ENCODE data around the gene CCR2. TPM values are rescaled to one million over a fixed set of nuclear protein-coding genes. Genes with fewer than 3 reads are reported as not detected.

Gene CCR2
- polyA plus RNA-seq, 1 donor (not counting 4 experiments of a cell fraction or from before 2014, with no cell fraction given): 0.07 TPM

DNA sequence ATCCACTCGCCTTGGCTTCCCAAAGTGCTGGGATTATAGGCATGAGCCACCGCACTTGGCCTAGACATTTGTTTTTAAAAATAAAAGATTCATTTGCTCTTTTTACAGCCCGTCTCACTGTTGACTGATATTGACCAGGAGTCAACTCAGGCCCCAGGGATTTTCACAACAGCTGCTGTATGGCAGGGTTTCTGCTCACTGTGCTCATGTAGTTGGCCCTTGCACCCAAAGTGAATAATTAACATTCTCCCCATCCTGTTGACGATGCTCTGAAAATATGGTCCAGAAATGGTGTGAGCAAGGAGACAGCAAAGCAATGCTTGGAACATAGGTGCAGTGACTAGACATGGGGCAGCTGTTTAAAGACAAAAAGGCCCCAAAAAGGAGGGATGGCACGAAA is 13.9 kb downstream of the CCR2 start:
- H3K4me2 ChIP-seq (ENCODE audit: control insufficient read depth, extremely low read depth, insufficient read depth, low read depth, low read length): no peak overlapping the region
- H2AFZ ChIP-seq (ENCODE audit: control insufficient read depth, low read length): no peak overlapping the region
- no peak overlapping the region for H3K9ac ChIP-seq (ENCODE audit: control insufficient read depth, extremely low read depth, insufficient read depth, low read length)
- H3K9me1 ChIP-seq (ENCODE audit: control insufficient read depth, extremely low read depth, insufficient read depth, low read length): no peaks in the 10 kb centered on the region
- FAIRE-seq (no peak), DNase-seq (ENCODE audit: low read depth, low spot score) (no peak)
- H3K27me3 ChIP-seq (ENCODE audit: control insufficient read depth, extremely low read depth, insufficient read depth, low read length): no peaks in the 10 kb centered on the region
- H3K36me3 ChIP-seq (ENCODE audit: control insufficient read depth in 2 of 2, extremely low read depth in 1 of 2, insufficient read depth in 2 of 2, low read length in 2 of 2): no peaks in the 10 kb centered on the region
- no peak overlapping the region for H3K27ac ChIP-seq (ENCODE audit: control insufficient read depth, insufficient read depth, low read length)
- no peaks in the 10 kb centered on the region for H3K79me2 ChIP-seq (ENCODE audit: control insufficient read depth, insufficient read depth, low read length)
- H4K20me1 ChIP-seq (ENCODE audit: control insufficient read depth, extremely low read depth, insufficient read depth, low read length): no peaks in the 10 kb centered on the region
- TF ChIP-seq EZH2 (IDR thresholded peaks at IDR 0.05; ENCODE audit: low read length): no peak
- TF ChIP-seq, protein P1, sequence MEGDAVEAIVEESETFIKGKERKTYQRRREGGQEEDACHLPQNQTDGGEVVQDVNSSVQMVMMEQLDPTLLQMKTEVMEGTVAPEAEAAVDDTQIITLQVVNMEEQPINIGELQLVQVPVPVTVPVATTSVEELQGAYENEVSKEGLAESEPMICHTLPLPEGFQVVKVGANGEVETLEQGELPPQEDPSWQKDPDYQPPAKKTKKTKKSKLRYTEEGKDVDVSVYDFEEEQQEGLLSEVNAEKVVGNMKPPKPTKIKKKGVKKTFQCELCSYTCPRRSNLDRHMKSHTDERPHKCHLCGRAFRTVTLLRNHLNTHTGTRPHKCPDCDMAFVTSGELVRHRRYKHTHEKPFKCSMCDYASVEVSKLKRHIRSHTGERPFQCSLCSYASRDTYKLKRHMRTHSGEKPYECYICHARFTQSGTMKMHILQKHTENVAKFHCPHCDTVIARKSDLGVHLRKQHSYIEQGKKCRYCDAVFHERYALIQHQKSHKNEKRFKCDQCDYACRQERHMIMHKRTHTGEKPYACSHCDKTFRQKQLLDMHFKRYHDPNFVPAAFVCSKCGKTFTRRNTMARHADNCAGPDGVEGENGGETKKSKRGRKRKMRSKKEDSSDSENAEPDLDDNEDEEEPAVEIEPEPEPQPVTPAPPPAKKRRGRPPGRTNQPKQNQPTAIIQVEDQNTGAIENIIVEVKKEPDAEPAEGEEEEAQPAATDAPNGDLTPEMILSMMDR (optimal IDR thresholded peaks at IDR 0.05 in 1 of 3, IDR thresholded peaks at IDR 0.05 in 1 of 3, conservative IDR thresholded peaks at IDR 0.05 in 1 of 3; ENCODE audit: extremely low read depth in 1 of 3, insufficient read depth in 2 of 3, low read length in 3 of 3): no peak
- H3K4me3 ChIP-seq (ENCODE audit: control insufficient read depth in 2 of 3, extremely low read depth in 1 of 3, insufficient read depth in 2 of 3, low read depth in 1 of 3, low read length in 3 of 3): no peak overlapping the region
- peaks cover 4% of the 10 kb centered on the region for H3K4me1 ChIP-seq (ENCODE audit: control insufficient read depth, extremely low read depth, insufficient read depth, low read length)
- no peaks in the 10 kb centered on the region for H3K9me3 ChIP-seq (ENCODE audit: control insufficient read depth, low read depth, low read length)
- dilution Hi-C loops (cut with MboI; ENCODE audit: extremely low pct_ligation_motif_present, low sequenced_read_pairs): no loop called here

DNA sequence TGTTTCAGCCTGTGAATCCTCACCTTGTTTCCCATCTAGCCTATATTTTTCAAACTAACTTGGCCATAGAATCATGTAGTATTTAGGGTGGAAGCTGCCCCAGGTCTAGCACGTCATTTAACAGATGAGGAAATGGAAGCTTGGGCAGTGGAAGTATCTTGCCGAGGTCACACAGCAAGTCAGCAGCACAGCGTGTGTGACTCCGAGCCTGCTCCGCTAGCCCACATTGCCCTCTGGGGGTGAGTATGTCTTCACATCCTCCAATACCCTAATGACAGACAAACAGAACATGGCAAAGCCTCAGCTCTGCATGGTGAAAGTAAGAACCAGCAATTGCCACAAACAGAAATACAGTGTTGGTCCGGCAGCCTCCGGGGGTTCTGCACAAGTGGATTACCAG is 14.7 kb downstream of the CCR2 start:
- no peak overlapping the region for H3K9ac ChIP-seq (ENCODE audit: control insufficient read depth, extremely low read depth, insufficient read depth, low read length)
- no peaks in the 10 kb centered on the region for H3K9me1 ChIP-seq (ENCODE audit: control insufficient read depth, extremely low read depth, insufficient read depth, low read length)
- no peaks in the 10 kb centered on the region for H4K20me1 ChIP-seq (ENCODE audit: control insufficient read depth, extremely low read depth, insufficient read depth, low read length)
- H3K27ac ChIP-seq (ENCODE audit: control insufficient read depth, insufficient read depth, low read length): no peak overlapping the region
- no peak overlapping the region for H2AFZ ChIP-seq (ENCODE audit: control insufficient read depth, low read length)
- no peak overlapping the region for H3K4me3 ChIP-seq (ENCODE audit: control insufficient read depth in 2 of 3, extremely low read depth in 1 of 3, insufficient read depth in 2 of 3, low read depth in 1 of 3, low read length in 3 of 3)
- no peaks in the 10 kb centered on the region for H3K79me2 ChIP-seq (ENCODE audit: control insufficient read depth, insufficient read depth, low read length)
- DNase-seq (ENCODE audit: low read depth, low spot score): no peak
- no peaks in the 10 kb centered on the region for H3K9me3 ChIP-seq (ENCODE audit: control insufficient read depth, low read depth, low read length)
- no peak overlapping the region for H3K4me2 ChIP-seq (ENCODE audit: control insufficient read depth, extremely low read depth, insufficient read depth, low read depth, low read length)
- dilution Hi-C loops (cut with MboI; ENCODE audit: extremely low pct_ligation_motif_present, low sequenced_read_pairs): no loop called here
- H3K27me3 ChIP-seq (ENCODE audit: control insufficient read depth, extremely low read depth, insufficient read depth, low read length): no peaks in the 10 kb centered on the region
- peaks cover 4% of the 10 kb centered on the region for H3K4me1 ChIP-seq (ENCODE audit: control insufficient read depth, extremely low read depth, insufficient read depth, low read length)
- H3K36me3 ChIP-seq (ENCODE audit: control insufficient read depth in 2 of 2, extremely low read depth in 1 of 2, insufficient read depth in 2 of 2, low read length in 2 of 2): no peaks in the 10 kb centered on the region
- TF ChIP-seq EZH2 (IDR thresholded peaks at IDR 0.05; ENCODE audit: low read length): no peak
- TF ChIP-seq, protein P1 (optimal IDR thresholded peaks at IDR 0.05 in 1 of 3, IDR thresholded peaks at IDR 0.05 in 1 of 3, conservative IDR thresholded peaks at IDR 0.05 in 1 of 3; ENCODE audit: extremely low read depth in 1 of 3, insufficient read depth in 2 of 3, low read length in 3 of 3): peak in 2 of 3 experiments; percentile 13 to 77
- peak; percentile 36 for FAIRE-seq
